KMS-11 (cell line): Measurements from ENCODE around the gene NPIPB2.
A peak's percentile ranks its signal among the peaks of the same experiment; 100 is the strongest.

Source experiments
- H2AFZ ChIP-seq: fragments of 200-600 bp; sonication (generic); 2 replicates; pipeline ENCODE4 v1.6.1; 2016; ENCODE audit warnings: antibody characterized with exemption, mixed run types, low read depth
- H3K27ac ChIP-seq: fragments of 200-600 bp; sonication (generic); 2 replicates; pipeline ENCODE4 v1.6.1; 2016; ENCODE audit warnings: mild to moderate bottlenecking, mixed run types
- H3K27me3 ChIP-seq: fragments of 200-600 bp; sonication (generic); 2 replicates; pipeline ENCODE4 v1.6.1; 2017; ENCODE audit warnings: mild to moderate bottlenecking, low read depth, mixed run types, moderate library complexity; ENCODE audit not compliant: insufficient read depth
- H3K36me3 ChIP-seq: fragments of 200-600 bp; sonication (generic); 2 replicates; pipeline ENCODE4 v1.6.1; 2017; ENCODE audit warnings: mild to moderate bottlenecking, mixed run types; ENCODE audit not compliant: insufficient read depth
- H3K4me1 ChIP-seq: fragments of 200-600 bp; sonication (generic); 2 replicates; pipeline ENCODE4 v1.6.1; 2016; ENCODE audit warnings: mild to moderate bottlenecking, low read depth, mixed run types; ENCODE audit not compliant: poor library complexity, severe bottlenecking
- H3K4me2 ChIP-seq: fragments of 200-600 bp; sonication (generic); 2 replicates; pipeline ENCODE4 v1.7.0; 2016; ENCODE audit warnings: mild to moderate bottlenecking, mixed run types
- H3K4me3 ChIP-seq: fragments of 200-600 bp; sonication (generic); IDR thresholded peaks from 2 replicates; pipeline ENCODE4 v1.6.1; 2017; ENCODE audit warnings: low read depth, low read length, mixed read lengths; ENCODE audit not compliant: insufficient read depth
- H3K79me2 ChIP-seq: fragments of 200-600 bp; sonication (generic); 2 replicates; pipeline ENCODE4 v1.6.1; 2016; ENCODE audit warnings: low read depth, mixed run types; ENCODE audit not compliant: insufficient read depth
- H3K9ac ChIP-seq: fragments of 200-600 bp; sonication (generic); 2 replicates; pipeline ENCODE4 v1.6.1; 2016; ENCODE audit warnings: mild to moderate bottlenecking, mixed run types
- H4K20me1 ChIP-seq: fragments of 200-600 bp; sonication (generic); 2 replicates; pipeline ENCODE4 v1.6.1; 2016; ENCODE audit warnings: mild to moderate bottlenecking, mixed run types; ENCODE audit not compliant: insufficient read depth
- CTCF ChIP-seq: fragments of 200-600 bp; sonication (generic); conservative IDR thresholded peaks from 2 replicates; pipeline ENCODE4 v1.6.1; 2017; ENCODE audit warnings: low read depth, mild to moderate bottlenecking, antibody characterized with exemption, low read length, moderate library complexity, mixed read lengths

NPIPB2 gene

GRCh38 chr16:11913425-11914079, 28.3 kb downstream of the NPIPB2 start:
- Histone ChIP-seq H3K9ac (peak overlapping the region; percentile 85; the same call in 1 of the 2 replicates), H4K20me1 (peaks cover 48% of the 10 kb centered on the region), H2AFZ (no peak overlapping the region), H3K4me3 (no peak overlapping the region), H3K4me1 (peaks cover 48% of the 10 kb centered on the region), H3K79me2 (peaks cover 64% of the 10 kb centered on the region), H3K27ac (peak overlapping the region; percentile 67; the same call in 1 of the 2 replicates), H3K4me2 (peak overlapping the region; percentile 61), H3K27me3 (no peaks in the 10 kb centered on the region), H3K36me3 (0 out of 2 replicates have a peak, but pooled peaks cover 3% of the 10 kb centered on the region)
- TF ChIP-seq CTCF = no peak

- H2AFZ ChIP-seq = no peak overlapping the region
- H3K4me1 ChIP-seq = peaks cover 41% of the 10 kb centered on the region
- H3K4me3 ChIP-seq = no peak overlapping the region
- no peak for TF ChIP-seq CTCF
- H3K79me2 ChIP-seq = peaks cover 97% of the 10 kb centered on the region
- H3K27me3 ChIP-seq = no peaks in the 10 kb centered on the region
- H3K9ac ChIP-seq = no peak overlapping the region
- H3K27ac ChIP-seq = no peak overlapping the region
- H3K36me3 ChIP-seq = 0 out of 2 replicates have a peak, but pooled peaks cover 3% of the 10 kb centered on the region
- no peak overlapping the region for H3K4me2 ChIP-seq
- H4K20me1 ChIP-seq = peaks cover 78% of the 10 kb centered on the region
Observed at GRCh38 chr16:11909653-11910545, 31.9 kb downstream of the NPIPB2 start.

GRCh38 chr16:11907160-11907970, 34.5 kb downstream of the NPIPB2 start:
- Histone ChIP-seq H3K9ac (no peak overlapping the region), H3K4me3 (no peak overlapping the region), H3K27ac (no peak overlapping the region), H3K27me3 (no peaks in the 10 kb centered on the region), H3K79me2 (peaks cover 97% of the 10 kb centered on the region), H3K4me2 (no peak overlapping the region), H4K20me1 (peaks cover 79% of the 10 kb centered on the region), H3K4me1 (peaks cover 24% of the 10 kb centered on the region), H3K36me3 (peaks cover under 1% of the 10 kb centered on the region; the same call in 1 of the 2 replicates), H2AFZ (no peak overlapping the region)
- no peak for TF ChIP-seq CTCF

GRCh38 chr16:11903906-11904305, 37.9 kb downstream of the NPIPB2 start:
- peak overlapping the region; percentile 14; the same call in 1 of the 2 replicates for H3K27ac ChIP-seq
- H2AFZ ChIP-seq = no peak overlapping the region
- peaks cover 76% of the 10 kb centered on the region for H4K20me1 ChIP-seq
- H3K27me3 ChIP-seq = no peaks in the 10 kb centered on the region
- peaks cover 12% of the 10 kb centered on the region for H3K4me1 ChIP-seq
- H3K4me3 ChIP-seq = no peak overlapping the region
- H3K9ac ChIP-seq = no peak overlapping the region
- no peak for TF ChIP-seq CTCF
- H3K4me2 ChIP-seq = no peak overlapping the region
- no peaks in the 10 kb centered on the region; the same call in 1 of the 2 replicates for H3K36me3 ChIP-seq
- peaks cover 97% of the 10 kb centered on the region for H3K79me2 ChIP-seq
